Measurements from ENCODE around the gene TACC2.
"Not testable (repeated sequence)": the region's sequence is repeated elsewhere in the genome, so short reads cannot be mapped to it uniquely, and the experiment has no call there.

The TACC2 gene

GRCh38 chr10:121984463-121984862 is 4.5 kb upstream of the TACC2 start:
- DNase-seq: no peak

- DNase-seq: no peak
These were observed 1.2 kb downstream of the TACC2 start for GRCh38 chr10:121990015-121990677.

GRCh38 chr10:121991727-121992126 is 2.8 kb downstream of the TACC2 start:
- DNase-seq: not testable (repeated sequence)

- no peak for DNase-seq
These were observed 5.5 kb downstream of the TACC2 start for GRCh38 chr10:121994429-121994941.

- DNase-seq: no peak
These were observed 9.5 kb downstream of the TACC2 start for GRCh38 chr10:121998462-121998861.

GRCh38 chr10:121999301-121999700 is 10.3 kb downstream of the TACC2 start:
- DNase-seq: no peak

GRCh38 chr10:122001698-122002097 is 12.7 kb downstream of the TACC2 start:
- DNase-seq: no peak

GRCh38 chr10:122007415-122007814 is 18.5 kb downstream of the TACC2 start:
- DNase-seq: no peak

- no peak for DNase-seq
These were observed 21.6 kb downstream of the TACC2 start for GRCh38 chr10:122010405-122011050.

GRCh38 chr10:122012731-122013130 is 23.8 kb downstream of the TACC2 start:
- DNase-seq: no peak

GRCh38 chr10:122013311-122013780 is 24.4 kb downstream of the TACC2 start:
- DNase-seq: no peak

GRCh38 chr10:122014652-122015248 is 25.8 kb downstream of the TACC2 start:
- DNase-seq: no peak

GRCh38 chr10:122017926-122018325 is 29.0 kb downstream of the TACC2 start:
- not testable (repeated sequence) for DNase-seq

- DNase-seq: no peak
These were observed 29.5 kb downstream of the TACC2 start for GRCh38 chr10:122018491-122018890.

GRCh38 chr10:122018951-122019413 is 30.0 kb downstream of the TACC2 start:
- no peak for DNase-seq

- no peak for DNase-seq
These were observed 30.5 kb downstream of the TACC2 start for GRCh38 chr10:122019414-122019975.

GRCh38 chr10:122020226-122020625 is 31.3 kb downstream of the TACC2 start:
- DNase-seq: no peak

- DNase-seq: no peak
These were observed 32.4 kb downstream of the TACC2 start for GRCh38 chr10:122021379-122021778.

- DNase-seq: no peak
These were observed 32.9 kb downstream of the TACC2 start for GRCh38 chr10:122021828-122022227.

- no peak for DNase-seq
These were observed 33.3 kb downstream of the TACC2 start for GRCh38 chr10:122022276-122022675.

GRCh38 chr10:122023257-122023656 is 34.3 kb downstream of the TACC2 start:
- DNase-seq: not testable (repeated sequence)

GRCh38 chr10:122029499-122030199 is 40.7 kb downstream of the TACC2 start:
- DNase-seq: no peak

- DNase-seq: no peak
These were observed 41.2 kb downstream of the TACC2 start for GRCh38 chr10:122030200-122030552.

Measured in stimulated activated CD4-positive, alpha-beta T cell treated with anti-CD3 and anti-CD28 coated beads, Interleukin-4, amount 100 ng/mL, for 1 hour (primary cell).